HG03103 (cell line): ENCODE data around the gene ZNF451.

Source experiments
- ATAC-seq: cut with Tn5 transposase; IDR thresholded peaks from one replicate; pipeline ENCODE4 v1.9.1; 2021; ENCODE audit warnings: low read depth; ENCODE audit not compliant: unreplicated experiment

Gene ZNF451

GRCh38 chr6:57147955-57148858 lies 58.2 kb downstream of the ZNF451 start:
- no peak for ATAC-seq

GRCh38 chr6:57158658-57159057 lies 68.7 kb downstream of the ZNF451 start:
- no peak for ATAC-seq

- no peak for ATAC-seq
Observed at GRCh38 chr6:57159127-57159526, 69.1 kb downstream of the ZNF451 start.

GRCh38 chr6:57162028-57162427 lies 72.0 kb downstream of the ZNF451 start:
- no peak for ATAC-seq

GRCh38 chr6:57162516-57162915 lies 72.5 kb downstream of the ZNF451 start:
- no peak for ATAC-seq

GRCh38 chr6:57163956-57164355 lies 74.0 kb downstream of the ZNF451 start:
- no peak for ATAC-seq

GRCh38 chr6:57165080-57165479 lies 75.1 kb downstream of the ZNF451 start:
- ATAC-seq = no peak

GRCh38 chr6:57172136-57173055 lies 82.4 kb downstream of the ZNF451 start, which contains the start of gene BAG2:
TSS of gene BAG2 (plus strand) at chr6:57172326. CDS start at chr6:57172698, 372 bp downstream.
- ATAC-seq = peak; percentile 87

GRCh38 chr6:57173056-57173885 lies 83.3 kb downstream of the ZNF451 start:
- ATAC-seq = no peak

GRCh38 chr6:57173886-57174510 lies 84.0 kb downstream of the ZNF451 start:
- no peak for ATAC-seq

- ATAC-seq = no peak
Observed at GRCh38 chr6:57174511-57174907, 84.5 kb downstream of the ZNF451 start.

- no peak for ATAC-seq
Observed at GRCh38 chr6:57177545-57178265, 87.7 kb downstream of the ZNF451 start.

- ATAC-seq = no peak
Observed at GRCh38 chr6:57180596-57180995, 90.6 kb downstream of the ZNF451 start.

GRCh38 chr6:57182017-57182432 lies 92.0 kb downstream of the ZNF451 start:
- no peak for ATAC-seq

- ATAC-seq = no peak
Observed at GRCh38 chr6:57183336-57183735, 93.3 kb downstream of the ZNF451 start.

- no peak for ATAC-seq
Observed at GRCh38 chr6:57190140-57190539, 100.2 kb downstream of the ZNF451 start.

- no peak for ATAC-seq
Observed at GRCh38 chr6:57193177-57193576, 103.2 kb downstream of the ZNF451 start.

- ATAC-seq = no peak
Observed at GRCh38 chr6:57195457-57195856, 105.5 kb downstream of the ZNF451 start.

- ATAC-seq = no peak
Observed at GRCh38 chr6:57198926-57199636, 109.1 kb downstream of the ZNF451 start.
